WTC11 (cell line): ENCODE results near the gene IL2RA. TPM values are rescaled to one million over a fixed set of nuclear protein-coding genes. Genes with fewer than 3 reads are reported as not detected.

ENCODE experiments used
- ATAC-seq: fragments of 200-7000 bp; cut with Tn5 transposase; 2 replicates; pipeline ENCODE4 v1.10.0; 2021; ENCODE audit warnings: mild to moderate bottlenecking, moderate library complexity
- CTCF ChIA-PET: fragments of 300-600 bp; sonication (Branson Sonifier 250); formaldehyde crosslinking; loops from one replicate; lab custom pipeline; 2021; ENCODE audit warnings: antibody characterized with exemption; lab: Charles Lee
- POLR2A ChIA-PET: fragments of 350-600 bp; sonication (Branson Sonifier 250); formaldehyde crosslinking; loops from one replicate; lab custom pipeline; 2021; ENCODE audit warnings: antibody characterized with exemption; lab: Charles Lee
- DNase-seq: peaks from one replicate; pipeline ENCODE4 v3.0.0; 2021; ENCODE audit warnings: low spot score
- H3K27ac Mint-ChIP-seq: 2 replicates; pipeline ENCODE4 v1.8.0; 2021; ENCODE audit warnings: mixed read lengths
- H3K27me3 Mint-ChIP-seq: 2 replicates; pipeline ENCODE4 v1.8.0; 2021; ENCODE audit warnings: low read depth, mild to moderate bottlenecking, moderate library complexity, mixed read lengths
- H3K36me3 Mint-ChIP-seq: 2 replicates; pipeline ENCODE4 v1.8.0; 2021; ENCODE audit warnings: mixed read lengths
- H3K4me1 Mint-ChIP-seq: 2 replicates; pipeline ENCODE4 v1.8.0; 2022; ENCODE audit warnings: mixed read lengths
- H3K4me3 Mint-ChIP-seq: 2 replicates; pipeline ENCODE4 v1.8.0; 2021; ENCODE audit warnings: mild to moderate bottlenecking, moderate library complexity, mixed read lengths
- H3K9me3 Mint-ChIP-seq: 2 replicates; pipeline ENCODE4 v1.8.0; 2021; ENCODE audit warnings: mixed read lengths
- ARID4B ChIP-seq: sonication (generic); formaldehyde crosslinking; IDR thresholded peaks from 2 replicates; pipeline ENCODE4 v1.8.0; 2023; ENCODE audit warnings: missing genetic modification reagents, mild to moderate bottlenecking, borderline replicate concordance
- E2F1 ChIP-seq: sonication (generic); formaldehyde crosslinking; IDR thresholded peaks from 2 replicates; pipeline ENCODE4 v1.8.0; 2022; ENCODE audit warnings: mild to moderate bottlenecking, missing genetic modification reagents
- ETV6 ChIP-seq: sonication (generic); formaldehyde crosslinking; IDR thresholded peaks from 2 replicates; pipeline ENCODE4 v1.8.1; 2022; ENCODE audit warnings: mild to moderate bottlenecking, missing genetic modification reagents
- GABPB1 ChIP-seq: sonication (generic); formaldehyde crosslinking; IDR thresholded peaks from 2 replicates; pipeline ENCODE4 v1.8.1; 2023; ENCODE audit warnings: mild to moderate bottlenecking, missing genetic modification reagents
- IRF1 ChIP-seq: sonication (generic); formaldehyde crosslinking; IDR thresholded peaks from 2 replicates; pipeline ENCODE4 v1.8.0; 2023; ENCODE audit warnings: missing genetic modification reagents
- JAZF1 ChIP-seq: fragments of 250-450 bp; sonication (Bioruptor Pico); IDR thresholded peaks from 2 replicates; pipeline ENCODE4 v1.9.0; 2021; ENCODE audit warnings: moderate library complexity, mild to moderate bottlenecking, inconsistent platforms
- MLX ChIP-seq: sonication (generic); formaldehyde crosslinking; IDR thresholded peaks from 2 replicates; pipeline ENCODE4 v1.8.1; 2023; ENCODE audit warnings: mild to moderate bottlenecking, missing genetic modification reagents, moderate library complexity
- SMAD3 ChIP-seq: sonication (generic); formaldehyde crosslinking; IDR thresholded peaks from 2 replicates; pipeline ENCODE4 v1.8.0; 2022; ENCODE audit warnings: missing genetic modification reagents, mild to moderate bottlenecking, borderline replicate concordance
- SMAD4 ChIP-seq: sonication (generic); formaldehyde crosslinking; IDR thresholded peaks from 2 replicates; pipeline ENCODE4 v1.8.0; 2022; ENCODE audit warnings: mild to moderate bottlenecking, missing genetic modification reagents
- TEAD4 ChIP-seq: sonication (generic); formaldehyde crosslinking; IDR thresholded peaks from 2 replicates; pipeline ENCODE4 v1.8.0; 2022; ENCODE audit warnings: mild to moderate bottlenecking, missing genetic modification reagents
- TP53 ChIP-seq: sonication (generic); formaldehyde crosslinking; IDR thresholded peaks from 2 replicates; pipeline ENCODE4 v1.8.1; 2023; ENCODE audit warnings: mild to moderate bottlenecking, missing genetic modification reagents
- ZBTB43 ChIP-seq: sonication (generic); formaldehyde crosslinking; IDR thresholded peaks from 2 replicates; pipeline ENCODE4 v1.8.1; 2023; ENCODE audit warnings: mild to moderate bottlenecking, missing genetic modification reagents
- ZNF121 ChIP-seq: sonication (generic); formaldehyde crosslinking; IDR thresholded peaks from 2 replicates; pipeline ENCODE4 v1.8.0; 2023; ENCODE audit warnings: missing genetic modification reagents
- ZNF138 ChIP-seq: sonication (generic); formaldehyde crosslinking; conservative IDR thresholded peaks from 2 replicates; pipeline ENCODE4 v1.8.1; 2022; ENCODE audit warnings: mild to moderate bottlenecking, moderate library complexity, missing genetic modification reagents
- ZNF671 ChIP-seq: fragments of 250-450 bp; sonication (Bioruptor Pico); IDR thresholded peaks from 2 replicates; pipeline ENCODE4 v1.8.0; 2021; ENCODE audit warnings: mild to moderate bottlenecking
- total RNA-seq: library from RNA; stranded (reverse); gene quantifications from 3 replicates; pipeline ENCODE4 v1.2.3, GENCODE V29; 2021

Gene IL2RA
- total RNA-seq, 1 experiment from 2014 or later = 0.31 TPM

- no peaks in the 10 kb centered on the region for H3K27me3 Mint-ChIP-seq
- ChIA-PET POLR2A (no interaction called here), CTCF (interaction anchor here (1.4 kb wide), 1 partner anchor 389 kb away, joined by 3 read pairs; no protein-coding TSS in a partner anchor)
- no peak for TF ChIP-seq SMAD4 (CRISPR knock-in tag)
- TF ChIP-seq TEAD4 (CRISPR knock-in tag) = no peak
- TF ChIP-seq JAZF1 (CRISPR knock-in tag) = no peak
- no peak for TF ChIP-seq IRF1 (CRISPR knock-in tag)
- no peak for TF ChIP-seq ZNF671 (CRISPR knock-in tag)
- TF ChIP-seq ETV6 = no peak
- no peak for TF ChIP-seq ZNF138 (CRISPR knock-in tag)
- TF ChIP-seq E2F1 (CRISPR knock-in tag) = no peak
- TF ChIP-seq ARID4B (CRISPR knock-in tag) = no peak
- TF ChIP-seq ZBTB43 (CRISPR knock-in tag) = no peak
- TF ChIP-seq MLX (CRISPR knock-in tag) = no peak
- H3K9me3 Mint-ChIP-seq = peaks cover 10% of the 10 kb centered on the region
- H3K4me1 Mint-ChIP-seq = peaks cover 7% of the 10 kb centered on the region
- no peak overlapping the region for H3K4me3 Mint-ChIP-seq
- DNase-seq (no peak), ATAC-seq (no peak)
- H3K36me3 Mint-ChIP-seq = no peaks in the 10 kb centered on the region
- H3K27ac Mint-ChIP-seq = no peak overlapping the region
Measured at GRCh38 chr10:6012121-6012905, 49.9 kb downstream of the IL2RA start.

- Mint-ChIP-seq H3K36me3 (no peaks in the 10 kb centered on the region), H3K27ac (no peak overlapping the region), H3K27me3 (no peaks in the 10 kb centered on the region), H3K4me1 (peaks cover 7% of the 10 kb centered on the region), H3K9me3 (peaks cover 18% of the 10 kb centered on the region), H3K4me3 (no peak overlapping the region)
- ATAC-seq = no peak
- ChIA-PET POLR2A (no interaction called here), CTCF (interaction anchor here (1.4 kb wide), 1 partner anchor 390 kb away, joined by 3 read pairs; no protein-coding TSS in a partner anchor)
- no peak for DNase-seq
- no peak for TF ChIP-seq SMAD3 (CRISPR knock-in tag)
- no peak for TF ChIP-seq GABPB1 (CRISPR knock-in tag)
- no peak for TF ChIP-seq TP53 (CRISPR knock-in tag)
- peak; percentile 75; the same call in 1 of the 2 replicates for TF ChIP-seq ZNF121 (CRISPR knock-in tag)
- no peak for TF ChIP-seq IRF1 (CRISPR knock-in tag)
Measured at GRCh38 chr10:6011558-6011957, 50.6 kb downstream of the IL2RA start.
